ENCODE data around the gene CEP135. TPM values are rescaled to one million over a fixed set of nuclear protein-coding genes. Genes with fewer than 3 reads are reported as not detected.
A peak's percentile ranks its signal among the peaks of the same experiment; 100 is the strongest.

The CEP135 gene
- total RNA-seq, 1 donor from 2014 or later: 8.2 TPM

DNA sequence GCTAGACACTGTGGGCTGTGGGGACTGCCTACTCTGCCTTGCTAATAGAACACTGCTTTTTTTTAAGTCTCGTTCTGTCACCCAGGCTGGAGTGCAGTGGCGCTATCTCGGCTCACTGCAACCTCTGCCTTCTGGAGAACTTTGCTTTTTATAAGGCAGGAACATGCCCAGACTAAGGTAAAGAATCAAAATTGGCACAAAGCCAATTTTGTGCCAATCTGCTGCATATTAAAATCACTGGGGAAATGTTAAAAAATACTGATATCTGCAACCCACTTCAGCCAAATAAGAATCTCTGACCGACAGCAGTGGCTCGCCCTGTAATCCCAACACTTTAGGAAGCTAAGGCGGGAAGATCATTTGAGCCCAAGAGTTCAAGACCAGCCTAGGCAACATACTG lies 36.5 kb upstream of the CEP135 start:
- H3K27ac ChIP-seq (ENCODE audit: low read depth, low read length): no peak overlapping the region
- DNase-seq (ENCODE audit: low read depth) (no peak), FAIRE-seq (no peak)
- H2AFZ ChIP-seq (ENCODE audit: low read depth, low read length): no peak overlapping the region
- Mint-ChIP-seq H3K27me3 (ENCODE audit: low read depth, unreplicated experiment) (no peaks in the 10 kb centered on the region), H3K4me3 (ENCODE audit: unreplicated experiment) (no peak overlapping the region), H3K36me3 (ENCODE audit: low read depth, unreplicated experiment) (no peaks in the 10 kb centered on the region), H3K9me3 (ENCODE audit: unreplicated experiment) (peaks cover 2% of the 10 kb centered on the region), H3K4me1 (ENCODE audit: low read depth, unreplicated experiment) (peaks cover 4% of the 10 kb centered on the region), H3K27ac (ENCODE audit: unreplicated experiment) (no peak overlapping the region)
- H3K27me3 ChIP-seq (ENCODE audit: insufficient read depth, low read length): no peaks in the 10 kb centered on the region
- no peaks in the 10 kb centered on the region for H3K79me2 ChIP-seq (ENCODE audit: insufficient read depth, low read length)
- no peak for TF ChIP-seq EZH2 (IDR thresholded peaks at IDR 0.05; ENCODE audit: insufficient read depth, low read length)
- TF ChIP-seq CTCF (IDR thresholded peaks at IDR 0.05; ENCODE audit: insufficient read depth, low read depth, low read length): no peak
- H3K9ac ChIP-seq (ENCODE audit: low read length): no peak overlapping the region
- no peak overlapping the region for H3K4me2 ChIP-seq (ENCODE audit: low read length)
- H3K36me3 ChIP-seq (ENCODE audit: insufficient read depth, low read length): no peaks in the 10 kb centered on the region
- H4K20me1 ChIP-seq (ENCODE audit: insufficient read depth, low read length): no peaks in the 10 kb centered on the region
- no peaks in the 10 kb centered on the region for H3K9me3 ChIP-seq (ENCODE audit: insufficient read depth, low read depth, low read length)
- H3K4me1 ChIP-seq (ENCODE audit: insufficient read depth, low read length): no peaks in the 10 kb centered on the region
- no peak overlapping the region for H3K4me3 ChIP-seq (ENCODE audit: insufficient read depth, low read depth, low read length)

- Mint-ChIP-seq H3K27ac (ENCODE audit: unreplicated experiment) (no peak overlapping the region), H3K27me3 (ENCODE audit: low read depth, unreplicated experiment) (no peaks in the 10 kb centered on the region), H3K4me3 (ENCODE audit: unreplicated experiment) (no peak overlapping the region), H3K4me1 (ENCODE audit: low read depth, unreplicated experiment) (no peaks in the 10 kb centered on the region), H3K36me3 (ENCODE audit: low read depth, unreplicated experiment) (no peaks in the 10 kb centered on the region), H3K9me3 (ENCODE audit: unreplicated experiment) (no peaks in the 10 kb centered on the region)
- H3K4me2 ChIP-seq (ENCODE audit: low read length): no peak overlapping the region
- TF ChIP-seq CTCF (IDR thresholded peaks at IDR 0.05; ENCODE audit: insufficient read depth, low read depth, low read length): no peak
- no peak for TF ChIP-seq EZH2 (IDR thresholded peaks at IDR 0.05; ENCODE audit: insufficient read depth, low read length)
- no peaks in the 10 kb centered on the region for H3K4me1 ChIP-seq (ENCODE audit: insufficient read depth, low read length)
- DNase-seq (ENCODE audit: low read depth): no peak
- no peak overlapping the region for H3K27ac ChIP-seq (ENCODE audit: low read depth, low read length)
- H3K9ac ChIP-seq (ENCODE audit: low read length): no peak overlapping the region
- peak overlapping the region; percentile 41 for H2AFZ ChIP-seq (ENCODE audit: low read depth, low read length)
- no peak for FAIRE-seq
- no peaks in the 10 kb centered on the region for H3K27me3 ChIP-seq (ENCODE audit: insufficient read depth, low read length)
- H3K79me2 ChIP-seq (ENCODE audit: insufficient read depth, low read length): no peaks in the 10 kb centered on the region
- H3K9me3 ChIP-seq (ENCODE audit: insufficient read depth, low read depth, low read length): no peaks in the 10 kb centered on the region
- no peaks in the 10 kb centered on the region for H4K20me1 ChIP-seq (ENCODE audit: insufficient read depth, low read length)
- no peak overlapping the region for H3K4me3 ChIP-seq (ENCODE audit: insufficient read depth, low read depth, low read length)
- no peaks in the 10 kb centered on the region for H3K36me3 ChIP-seq (ENCODE audit: insufficient read depth, low read length)
Observed at GRCh38 chr4:55920571-55920970, 28.2 kb upstream of the CEP135 start.

- no peak overlapping the region for H2AFZ ChIP-seq (ENCODE audit: low read depth, low read length)
- H3K9me3 ChIP-seq (ENCODE audit: insufficient read depth, low read depth, low read length): no peaks in the 10 kb centered on the region
- no peaks in the 10 kb centered on the region for H3K9me3 Mint-ChIP-seq (ENCODE audit: unreplicated experiment)
- no peak overlapping the region for H3K4me3 Mint-ChIP-seq (ENCODE audit: unreplicated experiment)
- no peaks in the 10 kb centered on the region for H3K79me2 ChIP-seq (ENCODE audit: insufficient read depth, low read length)
- no peaks in the 10 kb centered on the region for H3K4me1 Mint-ChIP-seq (ENCODE audit: low read depth, unreplicated experiment)
- FAIRE-seq (no peak), DNase-seq (ENCODE audit: low read depth) (peak; percentile 0)
- TF ChIP-seq EZH2 (IDR thresholded peaks at IDR 0.05; ENCODE audit: insufficient read depth, low read length) (no peak), CTCF (IDR thresholded peaks at IDR 0.05; ENCODE audit: insufficient read depth, low read depth, low read length) (no peak)
- H3K27me3 ChIP-seq (ENCODE audit: insufficient read depth, low read length): no peaks in the 10 kb centered on the region
- H4K20me1 ChIP-seq (ENCODE audit: insufficient read depth, low read length): no peaks in the 10 kb centered on the region
- H3K4me2 ChIP-seq (ENCODE audit: low read length): no peak overlapping the region
- H3K9ac ChIP-seq (ENCODE audit: low read length): no peak overlapping the region
- H3K36me3 ChIP-seq (ENCODE audit: insufficient read depth, low read length): no peaks in the 10 kb centered on the region
- no peak overlapping the region for H3K27ac ChIP-seq (ENCODE audit: low read depth, low read length)
- no peaks in the 10 kb centered on the region for H3K27me3 Mint-ChIP-seq (ENCODE audit: low read depth, unreplicated experiment)
- H3K27ac Mint-ChIP-seq (ENCODE audit: unreplicated experiment): no peak overlapping the region
- H3K36me3 Mint-ChIP-seq (ENCODE audit: low read depth, unreplicated experiment): no peaks in the 10 kb centered on the region
- H3K4me1 ChIP-seq (ENCODE audit: insufficient read depth, low read length): no peaks in the 10 kb centered on the region
- no peak overlapping the region for H3K4me3 ChIP-seq (ENCODE audit: insufficient read depth, low read depth, low read length)
Observed at GRCh38 chr4:55921093-55921492, 27.7 kb upstream of the CEP135 start.

All from astrocyte (in vitro differentiated cells and primary cell).